Activated CD4-positive, alpha-beta T cell treated with anti-CD3 and anti-CD28 coated beads, Interleukin-10, Interleukin-2, amounts not matched to agents 100 ng/mL and 50 ng/mL, durations not matched to agents 16 hours and 8 hours (primary cell): ENCODE results near the gene SYT17.

Experiments
- DNase-seq: peaks from one replicate; pipeline ENCODE4 v3.0.0-alpha.2; 2020

The SYT17 gene

GRCh38 chr16:19139436-19140091 is 28.5 kb upstream of the SYT17 start:
- DNase-seq = no peak

GRCh38 chr16:19140396-19140795 is 27.6 kb upstream of the SYT17 start:
- DNase-seq = no peak

- no peak for DNase-seq
Observed at GRCh38 chr16:19142939-19143598, 25.0 kb upstream of the SYT17 start.

- no peak for DNase-seq
Observed at GRCh38 chr16:19143599-19143956, 24.5 kb upstream of the SYT17 start.

GRCh38 chr16:19145010-19145409 is 23.0 kb upstream of the SYT17 start:
- DNase-seq = no peak

GRCh38 chr16:19147126-19147525 is 20.9 kb upstream of the SYT17 start:
- no peak for DNase-seq

- DNase-seq = no peak
Observed at GRCh38 chr16:19147627-19148026, 20.4 kb upstream of the SYT17 start.

- DNase-seq = no peak
Observed at GRCh38 chr16:19148189-19148588, 19.9 kb upstream of the SYT17 start.

GRCh38 chr16:19151310-19151709 is 16.7 kb upstream of the SYT17 start:
- no peak for DNase-seq

GRCh38 chr16:19152042-19152441 is 16.0 kb upstream of the SYT17 start:
- DNase-seq = no peak

- peak; percentile 9 for DNase-seq
Observed at GRCh38 chr16:19153876-19154275, 14.2 kb upstream of the SYT17 start.

- no peak for DNase-seq
Observed at GRCh38 chr16:19162085-19162484, 6.0 kb upstream of the SYT17 start.

- no peak for DNase-seq
Observed at GRCh38 chr16:19163215-19163614, 4.8 kb upstream of the SYT17 start.

- no peak for DNase-seq
Observed at GRCh38 chr16:19164285-19164684, 3.8 kb upstream of the SYT17 start.

GRCh38 chr16:19165101-19165500 is 2.9 kb upstream of the SYT17 start:
- no peak for DNase-seq

GRCh38 chr16:19166500-19166899 is 1.5 kb upstream of the SYT17 start:
- DNase-seq = no peak

GRCh38 chr16:19168371-19169081 is 486 bp downstream of the SYT17 start:
- no peak for DNase-seq

GRCh38 chr16:19169082-19169639 is 1.1 kb downstream of the SYT17 start:
- no peak for DNase-seq

- DNase-seq = no peak
Observed at GRCh38 chr16:19170043-19170655, 2.1 kb downstream of the SYT17 start.

GRCh38 chr16:19172098-19172780 is 4.2 kb downstream of the SYT17 start:
- no peak for DNase-seq

- DNase-seq = no peak
Observed at GRCh38 chr16:19173059-19173458, 5.0 kb downstream of the SYT17 start.

- no peak for DNase-seq
Observed at GRCh38 chr16:19173649-19174383, 5.8 kb downstream of the SYT17 start.
